Tibial artery (tissue), 4 donors: ENCODE results near the gene LRRC4B.

ENCODE experiments used
- DNase-seq, 2 donors: peaks; one replicate each; pipeline ENCODE4 v3.0.0-alpha.2; 2019
- H3K27ac ChIP-seq, 2 donors: fragments of 200-600 bp; sonication (generic) in 1 of 2; 1 replicate in 1 of 2; 2 replicates in 1 of 2; pipeline ENCODE4 v1.5.1; 2018 to 2019; ENCODE audit warnings: mild to moderate bottlenecking in 1 of 2
- H3K27me3 ChIP-seq, 2 donors: fragments of 200-600 bp; sonication (generic) in 1 of 2; one replicate each; pipeline versions ENCODE4 v1.5.1 to v1.6.0; 2016 to 2019
- H3K36me3 ChIP-seq, 3 donors: fragments of 200-600 bp; sonication (generic) in 2 of 3; one replicate each; pipeline ENCODE4 v1.5.1; 2016 to 2019; ENCODE audit warnings: mild to moderate bottlenecking in 2 of 3
- H3K4me1 ChIP-seq, 4 donors: fragments of 200-600 bp; sonication (generic) in 2 of 4; 1 replicate in 3 of 4; 2 replicates in 1 of 4; pipeline ENCODE4 v1.5.1; 2016 to 2019
- H3K4me3 ChIP-seq, 2 donors: fragments of 200-600 bp; sonication (generic) in 1 of 2; 1 replicate in 1 of 2; 2 replicates in 1 of 2; pipeline ENCODE4 v1.5.1; 2018 to 2019; ENCODE audit warnings: mild to moderate bottlenecking in 2 of 2
- H3K9me3 ChIP-seq, 3 donors: fragments of 200-600 bp; sonication (generic) in 1 of 3; one replicate each; pipeline ENCODE4 v1.5.1; 2016 to 2019
- intact Hi-C: fragments of 100-400 bp; cut with DNase I; formaldehyde crosslinking; loops from one replicate; pipeline ENCODE4 v1.15.0; 2023; ENCODE audit warnings: low total_unique reads
- TF ChIP-seq, protein P1 (sequence below), 2 experiments: fragments of 200-600 bp in 1 of 2; fragments of 450-650 bp in 1 of 2; IDR thresholded peaks; one replicate each; pipeline ENCODE4 v1.5.1; 2017 to 2019; ENCODE audit warnings: antibody characterized with exemption in 2 of 2, mild to moderate bottlenecking in 1 of 2, moderate library complexity in 1 of 2

Gene LRRC4B

DNA sequence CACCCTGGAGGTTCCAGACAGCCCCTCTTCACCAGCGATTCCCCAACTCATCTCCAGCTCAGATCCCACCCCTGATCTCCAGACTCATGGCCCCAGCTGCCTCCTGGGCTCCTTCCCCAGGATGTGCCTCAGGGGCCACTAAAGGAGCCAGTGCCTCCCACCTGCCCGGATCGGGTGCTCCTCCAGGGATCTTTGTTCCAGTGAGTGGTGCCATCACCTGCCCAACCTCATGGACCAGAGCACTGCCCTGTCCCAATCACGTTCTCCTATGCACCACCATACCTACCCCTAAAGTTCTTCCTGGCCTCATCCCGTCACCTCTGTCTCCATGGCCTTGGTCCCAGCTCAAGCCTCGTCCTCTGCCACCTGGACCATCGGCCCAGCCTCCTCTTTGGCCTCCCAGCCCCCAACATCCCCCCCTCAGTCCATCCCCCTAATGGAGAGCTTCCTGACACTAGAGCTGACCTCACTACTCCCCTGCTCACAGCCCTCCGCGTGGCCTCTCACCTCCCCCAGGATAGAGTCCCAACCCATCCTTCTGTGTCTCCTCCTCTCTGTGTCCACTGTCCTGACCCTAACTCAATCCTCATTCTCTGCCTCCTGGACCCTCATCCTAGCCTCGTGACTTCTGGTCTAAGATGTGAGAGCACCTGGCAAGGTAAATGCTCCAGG, 82.8 kb downstream of the LRRC4B start:
- intact Hi-C loops: no loop called here
- no peaks in the 10 kb centered on the region for H3K9me3 ChIP-seq
- no peak for DNase-seq
- H3K36me3 ChIP-seq: peaks cover 17 to 53% (median 40%) of the 10 kb centered on the region in 3 donors
- H3K27me3 ChIP-seq: peaks cover 0 to 33% of the 10 kb centered on the region in 2 donors
- H3K4me3 ChIP-seq: no peak overlapping the region
- H3K27ac ChIP-seq: no peak overlapping the region
- TF ChIP-seq, protein P1, sequence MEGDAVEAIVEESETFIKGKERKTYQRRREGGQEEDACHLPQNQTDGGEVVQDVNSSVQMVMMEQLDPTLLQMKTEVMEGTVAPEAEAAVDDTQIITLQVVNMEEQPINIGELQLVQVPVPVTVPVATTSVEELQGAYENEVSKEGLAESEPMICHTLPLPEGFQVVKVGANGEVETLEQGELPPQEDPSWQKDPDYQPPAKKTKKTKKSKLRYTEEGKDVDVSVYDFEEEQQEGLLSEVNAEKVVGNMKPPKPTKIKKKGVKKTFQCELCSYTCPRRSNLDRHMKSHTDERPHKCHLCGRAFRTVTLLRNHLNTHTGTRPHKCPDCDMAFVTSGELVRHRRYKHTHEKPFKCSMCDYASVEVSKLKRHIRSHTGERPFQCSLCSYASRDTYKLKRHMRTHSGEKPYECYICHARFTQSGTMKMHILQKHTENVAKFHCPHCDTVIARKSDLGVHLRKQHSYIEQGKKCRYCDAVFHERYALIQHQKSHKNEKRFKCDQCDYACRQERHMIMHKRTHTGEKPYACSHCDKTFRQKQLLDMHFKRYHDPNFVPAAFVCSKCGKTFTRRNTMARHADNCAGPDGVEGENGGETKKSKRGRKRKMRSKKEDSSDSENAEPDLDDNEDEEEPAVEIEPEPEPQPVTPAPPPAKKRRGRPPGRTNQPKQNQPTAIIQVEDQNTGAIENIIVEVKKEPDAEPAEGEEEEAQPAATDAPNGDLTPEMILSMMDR (IDR thresholded peaks at IDR 0.05): no peak
- no peaks in the 10 kb centered on the region for H3K4me1 ChIP-seq

DNA sequence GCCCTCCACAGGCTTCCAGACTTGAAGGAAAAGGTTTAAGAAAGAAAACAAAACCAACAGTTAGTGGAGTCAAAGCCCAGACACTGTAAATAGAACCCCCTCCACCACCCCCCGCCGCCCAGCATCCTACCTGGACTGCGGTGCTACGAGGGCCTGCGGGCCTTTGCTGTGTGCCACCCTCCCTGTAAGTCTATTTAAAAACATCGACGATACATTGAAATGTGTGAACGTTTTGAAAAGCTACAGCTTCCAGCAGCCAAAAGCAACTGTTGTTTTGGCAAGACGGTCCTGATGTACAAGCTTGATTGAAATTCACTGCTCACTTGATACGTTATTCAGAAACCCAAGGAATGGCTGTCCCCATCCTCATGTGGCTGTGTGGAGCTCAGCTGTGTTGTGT, 85.3 kb downstream of the LRRC4B start:
- Histone ChIP-seq H3K4me1 (peaks cover 0 to 7% (median 3%) of the 10 kb centered on the region in 4 donors), H3K36me3 (peaks cover 24 to 67% (median 60%) of the 10 kb centered on the region in 3 donors), H3K27me3 (peaks cover 0 to 22% of the 10 kb centered on the region in 2 donors), H3K27ac (no peak overlapping the region), H3K9me3 (no peaks in the 10 kb centered on the region), H3K4me3 (no peak overlapping the region)
- intact Hi-C loops: no loop called here
- TF ChIP-seq, protein P1 (IDR thresholded peaks at IDR 0.05): no peak
- no peak for DNase-seq

DNA sequence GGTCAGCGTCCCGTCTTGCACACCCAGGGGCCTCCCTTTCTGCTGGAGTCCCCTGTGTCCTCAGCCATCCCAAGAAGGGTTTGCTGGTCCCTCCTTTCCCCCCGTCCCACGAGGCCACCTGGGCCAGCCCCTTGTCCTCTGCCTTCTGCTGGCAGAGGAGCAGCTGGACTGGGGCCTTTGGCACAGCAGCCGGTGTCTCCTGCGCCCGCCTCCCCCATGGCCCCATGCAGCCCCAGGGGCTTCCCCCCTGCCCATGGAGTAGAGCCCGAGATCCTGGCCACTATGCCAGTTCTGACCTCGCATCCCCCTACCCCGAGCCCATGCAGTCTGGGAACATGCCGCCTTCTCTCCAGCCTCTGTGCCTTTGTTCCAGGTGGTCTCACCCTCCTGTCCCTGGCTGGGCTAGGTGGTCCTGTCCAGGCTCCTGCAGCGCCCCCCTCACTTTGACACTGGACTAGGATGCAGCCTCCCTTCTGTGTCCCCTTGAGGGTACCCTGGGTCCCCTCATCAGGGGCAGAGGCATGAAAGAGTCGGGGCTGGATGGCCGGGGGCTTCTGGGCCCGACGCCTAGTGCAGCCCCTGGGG, 85.9 kb downstream of the LRRC4B start:
- Histone ChIP-seq H3K27ac (no peak overlapping the region), H3K9me3 (no peaks in the 10 kb centered on the region), H3K36me3 (peaks cover 24 to 67% (median 60%) of the 10 kb centered on the region in 3 donors), H3K4me3 (no peak overlapping the region), H3K27me3 (peaks cover 0 to 17% of the 10 kb centered on the region in 2 donors), H3K4me1 (peaks cover 0 to 12% (median 8%) of the 10 kb centered on the region in 4 donors)
- no peak for DNase-seq
- TF ChIP-seq, protein P1 (IDR thresholded peaks at IDR 0.05): no peak
- intact Hi-C loops: no loop called here

DNA sequence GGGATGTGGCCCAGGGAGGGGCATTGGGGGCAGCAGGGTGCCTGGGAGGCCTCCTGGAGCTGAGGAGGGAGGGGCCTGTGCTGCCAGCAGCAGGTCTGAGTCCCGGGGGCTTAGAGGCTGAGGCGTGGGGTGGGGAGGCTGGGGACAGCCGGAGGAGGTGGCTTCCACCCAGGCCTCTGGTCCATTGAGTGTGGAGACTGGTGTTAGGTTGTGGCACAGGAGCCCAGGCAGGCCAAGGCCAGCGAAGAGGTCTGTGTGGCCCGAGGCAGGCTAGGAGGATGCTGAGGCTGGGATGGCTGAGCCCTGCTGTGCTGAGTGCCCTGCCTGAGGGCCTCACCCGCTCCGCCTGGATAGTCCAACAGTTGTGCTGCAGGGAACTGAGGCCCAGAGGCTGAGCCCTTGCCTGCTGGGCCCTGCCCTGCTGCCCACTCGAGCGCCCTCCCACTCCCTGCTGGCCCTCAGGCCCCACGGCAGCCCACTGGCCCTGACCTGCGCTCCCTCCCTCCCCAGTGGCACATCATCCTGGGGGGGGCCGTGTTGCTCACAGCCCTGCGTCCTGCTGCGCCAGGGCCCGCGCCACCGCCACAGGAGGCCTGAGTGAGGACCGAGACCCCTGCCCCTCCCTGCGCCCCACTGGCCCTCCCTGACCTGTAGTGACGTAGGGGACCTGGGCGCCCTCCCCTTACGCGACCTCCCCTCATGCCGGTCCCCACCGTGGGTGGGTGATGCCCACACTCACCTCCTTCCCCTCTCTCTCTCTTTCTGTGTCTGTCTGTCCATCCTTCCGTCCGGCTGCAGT, 86.7 kb downstream of the LRRC4B start:
- Histone ChIP-seq H3K36me3 (peaks cover 24 to 67% (median 60%) of the 10 kb centered on the region in 3 donors), H3K9me3 (no peaks in the 10 kb centered on the region), H3K4me3 (no peak overlapping the region), H3K4me1 (peaks cover 0 to 18% (median 14%) of the 10 kb centered on the region in 4 donors), H3K27me3 (peaks cover 0 to 9% of the 10 kb centered on the region in 2 donors), H3K27ac (no peak overlapping the region)
- TF ChIP-seq, protein P1 (IDR thresholded peaks at IDR 0.05): no peak
- intact Hi-C loops: no loop called here
- no peak for DNase-seq

DNA sequence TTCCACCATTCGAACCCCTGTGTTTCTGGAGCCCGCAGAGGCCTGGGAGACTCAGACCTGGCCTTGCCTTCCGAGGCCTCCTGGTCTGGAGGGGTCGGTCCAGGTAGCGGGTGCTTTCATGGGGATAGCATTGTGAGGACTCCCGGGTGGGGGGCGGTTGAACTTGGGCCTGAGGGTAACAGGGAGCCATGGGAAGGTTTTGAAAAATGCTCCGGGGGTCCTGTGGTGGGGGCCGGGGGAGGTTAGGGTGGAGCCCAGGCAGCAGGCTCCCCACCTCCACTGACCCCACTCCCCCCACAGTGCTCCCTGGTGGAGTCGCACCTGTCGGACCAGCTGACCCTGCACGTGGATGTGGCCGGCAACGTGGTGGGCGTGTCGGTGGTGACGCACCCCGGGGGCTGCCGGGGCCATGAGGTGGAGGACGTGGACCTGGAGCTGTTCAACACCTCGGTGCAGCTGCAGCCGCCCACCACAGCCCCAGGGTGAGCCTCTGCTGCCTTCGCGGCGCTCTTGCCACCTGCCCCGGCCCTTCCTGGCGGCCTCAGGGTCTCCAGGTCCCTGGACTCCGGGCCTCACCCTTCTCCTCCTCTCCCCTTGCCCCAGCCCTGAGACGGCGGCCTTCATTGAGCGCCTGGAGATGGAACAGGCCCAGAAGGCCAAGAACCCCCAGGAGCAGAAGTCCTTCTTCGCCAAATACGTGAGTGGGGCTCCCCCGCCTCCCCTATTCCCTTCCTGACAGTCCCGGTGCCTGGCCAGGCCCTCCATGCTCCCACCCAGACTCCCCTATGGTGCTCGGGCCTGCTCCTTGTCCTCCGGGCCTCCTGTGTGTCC, 87.7 kb downstream of the LRRC4B start:
- Histone ChIP-seq H3K27me3 (no peaks in the 10 kb centered on the region), H3K27ac (no peak overlapping the region), H3K36me3 (peaks cover 24 to 67% (median 60%) of the 10 kb centered on the region in 3 donors), H3K4me3 (no peak overlapping the region), H3K4me1 (peaks cover 0 to 21% (median 14%) of the 10 kb centered on the region in 4 donors), H3K9me3 (no peaks in the 10 kb centered on the region)
- TF ChIP-seq, protein P1 (IDR thresholded peaks at IDR 0.05): no peak
- intact Hi-C loops: no loop called here
- no peak for DNase-seq
